Measurements from ENCODE around the gene MRPL11.
"Not testable (repeated sequence)": the region's sequence is repeated elsewhere in the genome, so short reads cannot be mapped to it uniquely, and the experiment has no call there.

MRPL11 gene

GRCh38 chr11:66466225-66467033 is 27.8 kb upstream of the MRPL11 start, which contains the start of gene PELI3:
PELI3 (plus strand) TSS chr11:66466905; CDS start chr11:66468129, 1,224 bp downstream.
- Histone ChIP-seq H3K4me3 (ENCODE audit: low read depth in 1 of 2, low read length in 2 of 2) (peak within 1 kb of the TSS; percentile 70 to 72), H3K27ac (ENCODE audit: low read length) (peak within 1 kb of the TSS; percentile 60)

GRCh38 chr11:66465373-66466224 is 27.0 kb upstream of the MRPL11 start:
- peaks cover 6 to 10% of the 10 kb centered on the region in 2 donors for H3K4me1 ChIP-seq (ENCODE audit: control insufficient read depth in 1 of 2, insufficient read depth in 2 of 2, low read length in 2 of 2)
- peak overlapping the region; percentile 70 to 72 for H3K4me3 ChIP-seq (ENCODE audit: low read depth in 1 of 2, low read length in 2 of 2)
- no peak overlapping the region for H3K27ac ChIP-seq (ENCODE audit: low read length)
- peaks cover 0 to 3% of the 10 kb centered on the region in 2 donors for H3K36me3 ChIP-seq (ENCODE audit: control insufficient read depth in 1 of 2, insufficient read depth in 2 of 2, low read length in 2 of 2)
- no peaks in the 10 kb centered on the region for H3K27me3 ChIP-seq (ENCODE audit: low read depth, low read length)
- no peaks in the 10 kb centered on the region for H3K9me3 ChIP-seq (ENCODE audit: control insufficient read depth in 1 of 2, low read length in 2 of 2)

More at GRCh38 chr11:66466225-66467033, 27.8 kb upstream of the MRPL11 start, which contains the start of gene PELI3:
- peaks cover 6 to 10% of the 10 kb centered on the region in 2 donors for H3K4me1 ChIP-seq (ENCODE audit: control insufficient read depth in 1 of 2, insufficient read depth in 2 of 2, low read length in 2 of 2)
- H3K9me3 ChIP-seq (ENCODE audit: control insufficient read depth in 1 of 2, low read length in 2 of 2), result no peaks in the 10 kb centered on the region
- H3K36me3 ChIP-seq (ENCODE audit: control insufficient read depth in 1 of 2, insufficient read depth in 2 of 2, low read length in 2 of 2), result peaks cover 2 to 9% of the 10 kb centered on the region in 2 donors
- H3K27me3 ChIP-seq (ENCODE audit: low read depth, low read length), result no peaks in the 10 kb centered on the region

- Histone ChIP-seq H3K9me3 (ENCODE audit: control insufficient read depth in 1 of 2, low read length in 2 of 2) (no peaks in the 10 kb centered on the region), H3K27me3 (ENCODE audit: low read depth, low read length) (no peaks in the 10 kb centered on the region), H3K27ac (ENCODE audit: low read length) (no peak overlapping the region), H3K36me3 (ENCODE audit: control insufficient read depth in 1 of 2, insufficient read depth in 2 of 2, low read length in 2 of 2) (no peaks in the 10 kb centered on the region), H3K4me1 (ENCODE audit: control insufficient read depth in 1 of 2, insufficient read depth in 2 of 2, low read length in 2 of 2) (peaks cover 6 to 10% of the 10 kb centered on the region in 2 donors), H3K4me3 (ENCODE audit: low read depth in 1 of 2, low read length in 2 of 2) (no peak overlapping the region)
Measured at GRCh38 chr11:66464916-66465315, 26.3 kb upstream of the MRPL11 start.

GRCh38 chr11:66464116-66464515 is 25.5 kb upstream of the MRPL11 start:
- not testable (repeated sequence) for H3K27ac ChIP-seq (ENCODE audit: low read length); H3K4me1 ChIP-seq (ENCODE audit: control insufficient read depth in 1 of 2, insufficient read depth in 2 of 2, low read length in 2 of 2); H3K4me3 ChIP-seq (ENCODE audit: low read depth in 1 of 2, low read length in 2 of 2); H3K36me3 ChIP-seq (ENCODE audit: control insufficient read depth in 1 of 2, insufficient read depth in 2 of 2, low read length in 2 of 2); H3K9me3 ChIP-seq (ENCODE audit: control insufficient read depth in 1 of 2, low read length in 2 of 2); H3K27me3 ChIP-seq (ENCODE audit: low read depth, low read length)

GRCh38 chr11:66462911-66463310 is 24.3 kb upstream of the MRPL11 start:
- H3K27me3 ChIP-seq (ENCODE audit: low read depth, low read length), result no peaks in the 10 kb centered on the region
- peaks cover 6% of the 10 kb centered on the region in 2 donors for H3K4me1 ChIP-seq (ENCODE audit: control insufficient read depth in 1 of 2, insufficient read depth in 2 of 2, low read length in 2 of 2)
- no peak overlapping the region for H3K4me3 ChIP-seq (ENCODE audit: low read depth in 1 of 2, low read length in 2 of 2)
- no peak overlapping the region for H3K27ac ChIP-seq (ENCODE audit: low read length)
- H3K9me3 ChIP-seq (ENCODE audit: control insufficient read depth in 1 of 2, low read length in 2 of 2), result no peaks in the 10 kb centered on the region
- H3K36me3 ChIP-seq (ENCODE audit: control insufficient read depth in 1 of 2, insufficient read depth in 2 of 2, low read length in 2 of 2), result no peaks in the 10 kb centered on the region

- Histone ChIP-seq H3K4me3 (ENCODE audit: low read depth in 1 of 2, low read length in 2 of 2) (no peak overlapping the region), H3K27me3 (ENCODE audit: low read depth, low read length) (no peaks in the 10 kb centered on the region), H3K4me1 (ENCODE audit: control insufficient read depth in 1 of 2, insufficient read depth in 2 of 2, low read length in 2 of 2) (no peaks in the 10 kb centered on the region), H3K9me3 (ENCODE audit: control insufficient read depth in 1 of 2, low read length in 2 of 2) (no peaks in the 10 kb centered on the region), H3K36me3 (ENCODE audit: control insufficient read depth in 1 of 2, insufficient read depth in 2 of 2, low read length in 2 of 2) (no peaks in the 10 kb centered on the region), H3K27ac (ENCODE audit: low read length) (no peak overlapping the region)
Measured at GRCh38 chr11:66462010-66462409, 23.4 kb upstream of the MRPL11 start.

- Histone ChIP-seq H3K4me1 (ENCODE audit: control insufficient read depth in 1 of 2, insufficient read depth in 2 of 2, low read length in 2 of 2) (no peaks in the 10 kb centered on the region), H3K27ac (ENCODE audit: low read length) (no peak overlapping the region), H3K36me3 (ENCODE audit: control insufficient read depth in 1 of 2, insufficient read depth in 2 of 2, low read length in 2 of 2) (no peaks in the 10 kb centered on the region), H3K9me3 (ENCODE audit: control insufficient read depth in 1 of 2, low read length in 2 of 2) (no peaks in the 10 kb centered on the region), H3K4me3 (ENCODE audit: low read depth in 1 of 2, low read length in 2 of 2) (no peak overlapping the region), H3K27me3 (ENCODE audit: low read depth, low read length) (no peaks in the 10 kb centered on the region)
Measured at GRCh38 chr11:66459138-66459778, 20.6 kb upstream of the MRPL11 start.

- Histone ChIP-seq H3K27ac (ENCODE audit: low read length) (no peak overlapping the region), H3K4me1 (ENCODE audit: control insufficient read depth in 1 of 2, insufficient read depth in 2 of 2, low read length in 2 of 2) (no peaks in the 10 kb centered on the region), H3K27me3 (ENCODE audit: low read depth, low read length) (no peaks in the 10 kb centered on the region), H3K9me3 (ENCODE audit: control insufficient read depth in 1 of 2, low read length in 2 of 2) (no peaks in the 10 kb centered on the region), H3K4me3 (ENCODE audit: low read depth in 1 of 2, low read length in 2 of 2) (no peak overlapping the region), H3K36me3 (ENCODE audit: control insufficient read depth in 1 of 2, insufficient read depth in 2 of 2, low read length in 2 of 2) (no peaks in the 10 kb centered on the region)
Measured at GRCh38 chr11:66457826-66458225, 19.2 kb upstream of the MRPL11 start.

- no peak overlapping the region for H3K27ac ChIP-seq (ENCODE audit: low read length)
- no peaks in the 10 kb centered on the region for H3K27me3 ChIP-seq (ENCODE audit: low read depth, low read length)
Measured at GRCh38 chr11:66454828-66455227, 16.2 kb upstream of the MRPL11 start.

GRCh38 chr11:66454247-66454646 is 15.6 kb upstream of the MRPL11 start:
- Histone ChIP-seq H3K9me3 (ENCODE audit: control insufficient read depth in 1 of 2, low read length in 2 of 2) (no peaks in the 10 kb centered on the region), H3K27me3 (ENCODE audit: low read depth, low read length) (no peaks in the 10 kb centered on the region), H3K27ac (ENCODE audit: low read length) (no peak overlapping the region), H3K36me3 (ENCODE audit: control insufficient read depth in 1 of 2, insufficient read depth in 2 of 2, low read length in 2 of 2) (no peaks in the 10 kb centered on the region), H3K4me1 (ENCODE audit: control insufficient read depth in 1 of 2, insufficient read depth in 2 of 2, low read length in 2 of 2) (no peaks in the 10 kb centered on the region), H3K4me3 (ENCODE audit: low read depth in 1 of 2, low read length in 2 of 2) (no peak overlapping the region)

More at GRCh38 chr11:66454828-66455227, 16.2 kb upstream of the MRPL11 start:
- Histone ChIP-seq H3K4me1 (ENCODE audit: control insufficient read depth in 1 of 2, insufficient read depth in 2 of 2, low read length in 2 of 2) (no peaks in the 10 kb centered on the region), H3K4me3 (ENCODE audit: low read depth in 1 of 2, low read length in 2 of 2) (no peak overlapping the region), H3K36me3 (ENCODE audit: control insufficient read depth in 1 of 2, insufficient read depth in 2 of 2, low read length in 2 of 2) (no peaks in the 10 kb centered on the region), H3K9me3 (ENCODE audit: control insufficient read depth in 1 of 2, low read length in 2 of 2) (no peaks in the 10 kb centered on the region)

- Histone ChIP-seq H3K9me3 (ENCODE audit: control insufficient read depth in 1 of 2, low read length in 2 of 2) (no peaks in the 10 kb centered on the region), H3K4me1 (ENCODE audit: control insufficient read depth in 1 of 2, insufficient read depth in 2 of 2, low read length in 2 of 2) (no peaks in the 10 kb centered on the region), H3K27me3 (ENCODE audit: low read depth, low read length) (no peaks in the 10 kb centered on the region), H3K4me3 (ENCODE audit: low read depth in 1 of 2, low read length in 2 of 2) (no peak overlapping the region), H3K36me3 (ENCODE audit: control insufficient read depth in 1 of 2, insufficient read depth in 2 of 2, low read length in 2 of 2) (no peaks in the 10 kb centered on the region), H3K27ac (ENCODE audit: low read length) (no peak overlapping the region)
Measured at GRCh38 chr11:66451663-66452062, 13.0 kb upstream of the MRPL11 start.

Data from muscle layer of duodenum (tissue), 2 donors.